HepG2 (cell line): ENCODE results near the gene CD58. TPM values are rescaled to one million over a fixed set of nuclear protein-coding genes. Genes with fewer than 3 reads are reported as not detected.
"Not testable (repeated sequence)": the region's sequence is repeated elsewhere in the genome, so short reads cannot be mapped to it uniquely, and the experiment has no call there.

ENCODE experiments used
- ATAC-seq: fragments of 200-7000 bp; cut with Tn5 transposase; 3 replicates; pipeline ENCODE4 v1.9.1; 2020; ENCODE audit warnings: mild to moderate bottlenecking, moderate library complexity
- BruUV-seq: library from RNA; stranded (reverse); fragments of 400-500 nt; replicated peaks from 2 replicates; lab custom pipeline; 2021; lab: Mats Ljungman, UMichigan
- CTCF ChIA-PET: fragments of 300-600 bp; formaldehyde crosslinking; extraction: SDS; loops from one replicate; lab custom pipeline; 2021; ENCODE audit warnings: low total read pairs, inconsistent platforms, low intra/inter-chr PET ratio; lab: Yijun Ruan, JAX
- POLR2A ChIA-PET: fragments of 350-600 bp; sonication (Branson Sonifier 250); formaldehyde crosslinking; loops from one replicate; lab custom pipeline; 2020; ENCODE audit warnings: antibody characterized with exemption, inconsistent platforms; lab: Yijun Ruan, JAX
- DNase-seq: peaks from one replicate; pipeline ENCODE4 v3.0.0-alpha.2; 2015; ENCODE audit warnings: low spot score
- FAIRE-seq: peaks from 3 replicates; lab custom pipeline; 2011; peaks lifted over from hg19 to GRCh38; lab: Jason Lieb, UNC
- H2AFZ ChIP-seq: one replicate; pipeline ENCODE4 v1.6.1; 2011; ENCODE audit warnings: low read length, inconsistent platforms
- H3K27ac ChIP-seq: fragments of 300-600 bp; 3 replicates; pipeline ENCODE4 v1.8.0; 2011; ENCODE audit warnings: mixed run types, mild to moderate bottlenecking, mixed read lengths, low read length, inconsistent platforms; ENCODE audit not compliant: insufficient read depth; ENCODE audit errors: extremely low read length
- H3K27me3 ChIP-seq, 2 experiments: fragments of 200-600 bp in 1 of 2; 2 replicates in 1 of 2; 3 replicates in 1 of 2; pipeline versions ENCODE4 v1.6.0 to v1.8.0; 2011; ENCODE audit warnings: low read length in 2 of 2, mild to moderate bottlenecking in 2 of 2, moderate library complexity in 2 of 2, inconsistent platforms in 1 of 2; ENCODE audit not compliant: insufficient read depth in 2 of 2, control insufficient read depth in 1 of 2
- H3K36me3 ChIP-seq, 2 experiments: fragments of 200-600 bp in 1 of 2; replicated peaks in 1 of 2; 2 replicates in 1 of 2; 3 replicates in 1 of 2; pipeline versions ENCODE4 v1.5.1 to v1.8.0; 2011; ENCODE audit warnings: low read length in 2 of 2, inconsistent platforms in 1 of 2; ENCODE audit not compliant: insufficient read depth in 2 of 2, control insufficient read depth in 1 of 2
- H3K4me1 ChIP-seq: 2 replicates; pipeline ENCODE4 v1.5.1; 2012; ENCODE audit warnings: low read length, inconsistent platforms; ENCODE audit not compliant: insufficient read depth
- H3K4me2 ChIP-seq: 2 replicates; pipeline ENCODE4 v1.6.0; 2011; ENCODE audit warnings: low read depth, low read length, inconsistent platforms
- H3K4me3 ChIP-seq, 3 experiments: fragments of 200-600 bp in 1 of 3; sonication (generic), shearing (Covaris generic) in 1 of 3; replicated peaks in 1 of 3; 2 replicates each; pipeline ENCODE4 v1.5.1; 2011 to 2016; ENCODE audit warnings: low read length in 3 of 3, inconsistent platforms in 2 of 3, low read depth in 2 of 3, mild to moderate bottlenecking in 2 of 3, control low read depth in 1 of 3, mixed read lengths in 1 of 3; ENCODE audit not compliant: insufficient read depth in 1 of 3
- H3K79me2 ChIP-seq: one replicate; pipeline ENCODE4 v1.6.1; 2011; ENCODE audit warnings: low read length, inconsistent platforms; ENCODE audit not compliant: insufficient read depth
- H3K9ac ChIP-seq: 2 replicates; pipeline ENCODE4 v1.6.0; 2011; ENCODE audit warnings: mild to moderate bottlenecking, low read depth, low read length, inconsistent platforms; ENCODE audit not compliant: insufficient read depth
- H3K9me3 ChIP-seq: 2 replicates; pipeline ENCODE4 v1.5.1; 2012; ENCODE audit warnings: mild to moderate bottlenecking, low read length
- H4K20me1 ChIP-seq: 2 replicates; pipeline ENCODE4 v1.6.0; 2011; ENCODE audit warnings: inconsistent platforms, mild to moderate bottlenecking, low read length, moderate library complexity; ENCODE audit not compliant: insufficient read depth
- MAFF ChIP-seq: IDR thresholded peaks from 2 replicates; pipeline ENCODE4 v1.6.1; 2011; ENCODE audit warnings: low read depth, low read length, improper control_type of control experiment
- MAFK ChIP-seq, 2 experiments: IDR thresholded peaks in 1 of 2; conservative IDR thresholded peaks in 1 of 2; 2 replicates each; pipeline ENCODE4 v1.6.1; 2011; ENCODE audit warnings: improper control_type of control experiment in 2 of 2, low read length in 2 of 2
- WGBS: methylation state at CpG from one replicate; pipeline ENCODE4 v1.1.6; 2017; ENCODE audit warnings: low lambda C conversion rate; 5-methylcytosine and 5-hydroxymethylcytosine counted together
- in situ Hi-C: cut with HindIII; loops from 2 replicates; pipeline ENCODE4 v1.10.0; 2017; ENCODE audit warnings: low pct_unique_long_range_greater_than_20kb; ENCODE audit not compliant: extremely low pct_ligation_motif_present
- intact Hi-C: fragments of 100-400 bp; cut with micrococcal nuclease; formaldehyde crosslinking; loops from one replicate; pipeline ENCODE4 v1.10.0; 2022; ENCODE audit not compliant: unreplicated experiment
- polyA plus RNA-seq, 8 experiments: library from polyadenylated mRNA; depleted of rRNA in 3 of 8; stranded (reverse) in 7 of 8; unstranded in 1 of 8; fragments of >200 nt; fragmentation: Illumina TruSeq in 4 of 8; extraction: Trizol in 4 of 8; gene quantifications; 2 replicates each; pipeline versions ENCODE4 v1.2.1 to v1.2.3, GENCODE V29; 2011 to 2016; ENCODE audit warnings: low read depth in 4 of 8, missing spikeins in 1 of 8, mixed read lengths in 1 of 8; ENCODE audit not compliant: insufficient read depth in 1 of 8
- total RNA-seq, 5 experiments: library from RNA; depleted of rRNA; stranded (reverse); fragments of >200 nt; fragmentation: Illumina TruSeq; extraction: Trizol; gene quantifications; 2 replicates each; pipeline ENCODE4 v1.2.3, GENCODE V29; 2016; ENCODE audit warnings: low read depth in 1 of 5

CD58 gene
- total and polyA plus RNA-seq, 2 of the 13 experiments (the other 11 are each of a cell fraction or from before 2014, with no cell fraction given), result 9.4 to 13.5 TPM

DNA sequence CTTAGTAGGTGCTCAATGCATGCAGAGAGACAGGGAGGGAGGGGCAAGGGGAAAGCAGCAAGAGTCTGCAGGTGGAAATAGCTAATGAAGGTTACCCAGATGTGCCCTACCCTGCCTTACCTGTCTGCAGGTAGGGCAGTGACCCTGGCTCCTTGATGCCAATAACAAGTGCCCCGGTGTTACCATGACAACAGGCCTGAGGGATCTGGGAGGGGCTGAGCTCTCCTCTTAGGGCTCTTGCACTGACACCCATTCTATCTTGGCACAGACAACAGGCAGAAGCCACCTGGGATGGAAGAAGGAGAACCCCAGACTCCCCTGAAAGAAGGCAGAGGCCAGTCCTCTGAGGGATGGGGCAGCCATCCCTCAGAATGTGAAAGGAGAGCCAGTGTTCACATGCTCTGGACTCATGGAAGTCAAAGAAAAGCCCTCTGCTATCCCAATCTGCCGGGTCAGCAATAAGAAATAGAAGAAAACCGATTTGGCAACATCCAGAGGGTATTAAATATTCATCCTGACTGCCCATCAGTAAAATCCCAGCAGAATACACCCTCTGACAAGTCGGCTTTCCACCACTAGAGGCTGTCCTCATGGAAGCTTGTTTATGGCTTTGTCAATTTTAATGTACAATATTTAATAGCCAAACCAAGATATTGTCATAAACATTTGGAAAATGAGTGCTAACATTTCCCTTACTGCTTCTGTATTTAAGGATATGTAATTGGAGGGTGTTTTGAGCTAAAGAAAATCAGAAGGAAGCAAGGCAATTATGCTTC lies 24.4 kb upstream of the CD58 start:
- in situ Hi-C loops, result not testable (repeated sequence)

GRCh38 chr1:116593977-116594376 lies 23.2 kb upstream of the CD58 start:
- H3K4me3 ChIP-seq, H2AFZ ChIP-seq, H3K79me2 ChIP-seq, H4K20me1 ChIP-seq, H3K4me2 ChIP-seq, DNase-seq, H3K27me3 ChIP-seq, H3K27ac ChIP-seq, in situ Hi-C loops, intact Hi-C loops, CTCF ChIA-PET, H3K36me3 ChIP-seq, POLR2A ChIA-PET, H3K4me1 ChIP-seq, FAIRE-seq, H3K9me3 ChIP-seq, ATAC-seq, BruUV-seq, H3K9ac ChIP-seq: not testable (repeated sequence)
- 68% methylated on average over 3 of the region's 3 CpGs for WGBS

More for the DNA sequence above, 24.4 kb upstream of the CD58 start:
- H3K27me3 ChIP-seq, H2AFZ ChIP-seq, H3K27ac ChIP-seq, H3K36me3 ChIP-seq, H3K9me3 ChIP-seq, POLR2A ChIA-PET, BruUV-seq, H3K79me2 ChIP-seq, H3K4me1 ChIP-seq, DNase-seq, FAIRE-seq, H4K20me1 ChIP-seq, H3K4me2 ChIP-seq, H3K4me3 ChIP-seq: not testable (repeated sequence)
- CTCF ChIA-PET, result interaction anchor here (2.1 kb wide), 1 partner anchor 20 kb away, joined by 8 read pairs; no protein-coding TSS in a partner anchor
- 35% methylated on average over 4 of the region's 4 CpGs for WGBS
- ATAC-seq, result peak; percentile 73
- TF ChIP-seq MAFK (conservative IDR thresholded peaks at IDR 0.05 in 1 of 2, IDR thresholded peaks at IDR 0.05 in 1 of 2; ENCODE audit: low read length in 2 of 2), result peak in 1 of 2 experiments; percentile 43; a peak in 2 of 4 replicates
- 0 out of 2 replicates have a peak, but pooled peaks have one; percentile 10 for TF ChIP-seq MAFF
- TF ChIP-seq, all 625 proteins: peak for 2; not testable (repeated sequence) for 623
- H3K9ac ChIP-seq, intact Hi-C loops: not testable (repeated sequence)

DNA sequence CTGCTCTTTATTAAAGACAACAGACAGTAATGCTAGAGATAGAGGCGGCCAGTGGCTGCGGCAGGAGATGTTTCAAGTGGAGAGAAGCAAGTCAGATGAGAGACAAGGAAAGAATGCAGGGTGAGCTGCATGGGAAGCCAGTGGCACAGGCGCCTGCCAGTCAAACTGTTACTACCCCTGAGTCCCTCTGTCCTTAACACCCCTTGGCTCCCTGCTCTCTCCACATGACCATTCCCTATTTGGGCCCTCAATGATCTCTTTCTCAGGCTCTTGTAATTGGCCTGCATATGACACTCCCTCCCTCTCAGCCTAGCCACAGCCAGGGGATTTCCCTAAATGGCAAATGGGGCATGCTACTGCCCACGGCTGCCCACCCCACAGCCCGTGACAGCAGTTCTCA lies 22.6 kb upstream of the CD58 start:
- H3K79me2 ChIP-seq, FAIRE-seq, H3K36me3 ChIP-seq, H3K9ac ChIP-seq, H3K9me3 ChIP-seq, DNase-seq, H3K4me2 ChIP-seq, CTCF ChIA-PET, BruUV-seq, H3K27ac ChIP-seq, H4K20me1 ChIP-seq, H3K27me3 ChIP-seq, H2AFZ ChIP-seq, H3K4me3 ChIP-seq, H3K4me1 ChIP-seq, ATAC-seq, POLR2A ChIA-PET, in situ Hi-C loops, intact Hi-C loops: not testable (repeated sequence)
- 73% methylated on average over 3 of the region's 5 CpGs for WGBS

GRCh38 chr1:116591951-116592605 lies 21.3 kb upstream of the CD58 start:
- in situ Hi-C loops, CTCF ChIA-PET, BruUV-seq: not testable (repeated sequence)

More at GRCh38 chr1:116591951-116592605, 21.3 kb upstream of the CD58 start:
- H3K27me3 ChIP-seq, H3K4me3 ChIP-seq, H2AFZ ChIP-seq, H3K9me3 ChIP-seq, POLR2A ChIA-PET, FAIRE-seq, H3K9ac ChIP-seq, intact Hi-C loops, ATAC-seq, H3K4me1 ChIP-seq, H3K4me2 ChIP-seq, H3K27ac ChIP-seq, H3K79me2 ChIP-seq, H4K20me1 ChIP-seq, DNase-seq, H3K36me3 ChIP-seq: not testable (repeated sequence)
- 51% methylated on average over 5 of the region's 7 CpGs for WGBS
